ENCODE results near the gene FBXO17. TPM values are rescaled to one million over a fixed set of nuclear protein-coding genes. Genes with fewer than 3 reads are reported as not detected.

Gene FBXO17
- total and polyA plus RNA-seq, 2 of the 13 experiments (the other 11 are each of a cell fraction or from before 2014, with no cell fraction given): 22.1 to 58.7 TPM

GRCh38 chr19:38899447-38900201 lies 75.9 kb downstream of the FBXO17 start, which contains the start of the genes NFKBIB and SIRT2 (continued):
- TF ChIP-seq ZNF737 (CRISPR knock-in tag; IDR thresholded peaks at IDR 0.05; ENCODE audit: borderline replicate concordance) (no peak), RFX3 (CRISPR knock-in tag; IDR thresholded peaks at IDR 0.05) (no peak), ZNF766 (CRISPR knock-in tag; IDR thresholded peaks at IDR 0.05; ENCODE audit: borderline replicate concordance) (0 out of 2 replicates have a peak, but pooled peaks have one; percentile 7), ZNF569 (CRISPR knock-in tag; IDR thresholded peaks at IDR 0.05; ENCODE audit: borderline replicate concordance) (no peak), ZNF800 (CRISPR knock-in tag; IDR thresholded peaks at IDR 0.05) (no peak), ZNF878 (CRISPR knock-in tag; IDR thresholded peaks at IDR 0.05) (no peak), GABPA (IDR thresholded peaks at IDR 0.05; ENCODE audit: low read depth, low read length) (peak; percentile 65), GABPA (CRISPR knock-in tag; IDR thresholded peaks at IDR 0.05; ENCODE audit: low read depth) (peak; percentile 92), ZNF280D (CRISPR knock-in tag; IDR thresholded peaks at IDR 0.05) (no peak), EZH2 (conservative IDR thresholded peaks at IDR 0.05; ENCODE audit: low read depth, low read length) (no peak), KAT2B (IDR thresholded peaks at IDR 0.05; ENCODE audit: borderline replicate concordance, low read depth, low read length) (no peak), MEIS2 (CRISPR knock-in tag; IDR thresholded peaks at IDR 0.05) (peak; percentile 67; the same call in 1 of the 2 replicates), TOPORS (CRISPR knock-in tag; IDR thresholded peaks at IDR 0.05) (no peak), NFE2L2 (IDR thresholded peaks at IDR 0.05; ENCODE audit: low read length) (no peak), JUND (CRISPR knock-in tag; IDR thresholded peaks at IDR 0.05) (no peak), POGZ (CRISPR knock-in tag; IDR thresholded peaks at IDR 0.05) (peak; percentile 36; the same call in 1 of the 2 replicates), IKZF1 (IDR thresholded peaks at IDR 0.05) (no peak), ZNF574 (CRISPR knock-in tag; IDR thresholded peaks at IDR 0.05) (peak; percentile 96)
- TF ChIP-seq, protein P1, sequence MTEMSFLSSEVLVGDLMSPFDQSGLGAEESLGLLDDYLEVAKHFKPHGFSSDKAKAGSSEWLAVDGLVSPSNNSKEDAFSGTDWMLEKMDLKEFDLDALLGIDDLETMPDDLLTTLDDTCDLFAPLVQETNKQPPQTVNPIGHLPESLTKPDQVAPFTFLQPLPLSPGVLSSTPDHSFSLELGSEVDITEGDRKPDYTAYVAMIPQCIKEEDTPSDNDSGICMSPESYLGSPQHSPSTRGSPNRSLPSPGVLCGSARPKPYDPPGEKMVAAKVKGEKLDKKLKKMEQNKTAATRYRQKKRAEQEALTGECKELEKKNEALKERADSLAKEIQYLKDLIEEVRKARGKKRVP (CRISPR knock-in tag; IDR thresholded peaks at IDR 0.05): peak in 1 of 2 experiments; percentile 69; a peak in 2 of 4 replicates
- TF ChIP-seq, protein P2, sequence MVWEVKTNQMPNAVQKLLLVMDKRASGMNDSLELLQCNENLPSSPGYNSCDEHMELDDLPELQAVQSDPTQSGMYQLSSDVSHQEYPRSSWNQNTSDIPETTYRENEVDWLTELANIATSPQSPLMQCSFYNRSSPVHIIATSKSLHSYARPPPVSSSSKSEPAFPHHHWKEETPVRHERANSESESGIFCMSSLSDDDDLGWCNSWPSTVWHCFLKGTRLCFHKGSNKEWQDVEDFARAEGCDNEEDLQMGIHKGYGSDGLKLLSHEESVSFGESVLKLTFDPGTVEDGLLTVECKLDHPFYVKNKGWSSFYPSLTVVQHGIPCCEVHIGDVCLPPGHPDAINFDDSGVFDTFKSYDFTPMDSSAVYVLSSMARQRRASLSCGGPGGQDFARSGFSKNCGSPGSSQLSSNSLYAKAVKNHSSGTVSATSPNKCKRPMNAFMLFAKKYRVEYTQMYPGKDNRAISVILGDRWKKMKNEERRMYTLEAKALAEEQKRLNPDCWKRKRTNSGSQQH (CRISPR knock-in tag; IDR thresholded peaks at IDR 0.05; ENCODE audit: low read depth): peak; percentile 66
